GM19455 (cell line): ENCODE results near the gene TSPEAR.

Source experiments
- ATAC-seq: cut with Tn5 transposase; IDR thresholded peaks from one replicate; pipeline ENCODE4 v1.9.1; 2021; ENCODE audit not compliant: unreplicated experiment

Gene TSPEAR

DNA sequence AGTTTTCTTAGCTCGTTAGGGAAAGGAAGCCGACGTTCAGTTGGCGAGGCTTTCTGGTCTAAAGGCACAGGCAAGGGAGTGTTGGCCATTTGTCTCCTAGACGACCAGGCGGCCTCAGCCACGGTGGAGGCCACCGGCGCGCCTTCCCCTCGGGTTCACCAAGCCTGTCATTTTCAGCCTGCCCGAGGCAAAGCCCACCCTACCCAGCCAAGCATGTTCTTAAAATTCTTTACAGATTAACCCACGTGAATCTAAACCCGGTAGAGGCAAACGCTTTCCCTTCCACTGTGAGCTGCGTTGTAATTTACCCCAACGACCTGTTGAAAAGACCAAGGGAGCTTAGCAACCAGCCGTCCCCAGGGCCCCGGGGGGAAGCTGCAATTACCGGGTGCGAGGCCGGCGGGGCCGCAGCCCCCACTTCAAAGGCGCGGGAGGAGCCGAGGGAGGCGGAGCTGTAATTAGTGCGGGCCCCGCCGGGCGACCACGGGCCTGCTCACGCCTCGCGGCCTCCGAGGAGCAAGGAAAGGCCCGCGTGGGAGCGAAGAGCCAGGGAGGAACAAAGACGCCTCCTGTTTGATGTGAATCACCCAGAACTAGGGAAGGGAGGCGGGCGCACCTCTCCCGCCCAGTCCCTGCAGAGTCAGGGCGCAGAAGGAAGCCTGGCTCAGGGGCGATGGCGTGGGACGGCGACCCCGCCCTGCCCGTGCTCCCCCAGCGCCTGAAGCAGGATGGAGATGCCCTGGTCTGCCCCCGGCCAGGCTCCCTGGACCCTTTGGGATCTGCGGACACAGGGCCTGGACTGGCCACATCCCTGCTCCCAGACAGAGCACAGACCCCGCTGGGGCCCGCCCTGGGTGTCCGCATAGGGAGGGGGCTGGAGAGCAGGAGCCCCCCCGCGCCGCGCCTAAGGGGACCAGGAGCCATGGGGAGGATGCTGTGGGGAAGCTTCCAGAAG lies 12.1 kb upstream of the TSPEAR start:
- no peak for ATAC-seq

DNA sequence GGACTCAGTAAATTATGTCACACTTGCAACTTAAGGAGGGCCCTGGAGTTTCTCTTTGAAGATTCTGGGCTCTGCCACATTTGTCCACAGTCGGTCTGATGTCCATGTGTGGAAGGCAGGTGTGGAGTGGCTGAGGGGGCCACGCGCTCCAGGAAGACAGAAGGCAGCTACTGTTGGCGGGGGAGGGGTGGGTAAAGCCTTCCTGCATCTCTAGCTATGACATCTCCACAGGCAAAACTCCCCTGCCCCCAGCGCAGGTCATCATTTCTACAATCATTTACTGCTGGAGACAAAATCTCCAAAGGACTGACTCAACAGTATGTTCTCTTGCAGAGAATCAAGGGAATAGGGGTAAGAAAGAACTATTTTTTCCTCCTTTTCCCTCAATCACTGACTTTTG lies 11.4 kb upstream of the TSPEAR start:
- ATAC-seq = no peak

DNA sequence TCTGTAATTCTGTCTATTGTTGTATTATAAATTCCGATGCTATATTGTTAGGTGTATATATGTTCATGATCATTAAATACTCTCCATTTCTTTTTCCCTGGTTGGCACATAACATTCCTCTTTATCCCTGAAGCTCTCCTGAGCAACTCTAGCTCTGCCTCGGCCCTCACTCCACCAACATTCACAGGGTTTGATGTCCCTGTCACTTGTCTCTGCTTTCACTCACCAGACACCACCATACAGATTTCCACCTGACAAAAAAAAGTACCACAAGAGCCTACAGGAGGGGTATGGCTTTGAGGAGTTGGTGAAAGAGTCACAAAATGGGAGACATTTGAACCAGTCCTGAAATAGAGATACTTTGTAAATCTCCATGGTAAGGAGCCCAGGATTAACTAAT lies 8.8 kb upstream of the TSPEAR start:
- ATAC-seq = no peak

DNA sequence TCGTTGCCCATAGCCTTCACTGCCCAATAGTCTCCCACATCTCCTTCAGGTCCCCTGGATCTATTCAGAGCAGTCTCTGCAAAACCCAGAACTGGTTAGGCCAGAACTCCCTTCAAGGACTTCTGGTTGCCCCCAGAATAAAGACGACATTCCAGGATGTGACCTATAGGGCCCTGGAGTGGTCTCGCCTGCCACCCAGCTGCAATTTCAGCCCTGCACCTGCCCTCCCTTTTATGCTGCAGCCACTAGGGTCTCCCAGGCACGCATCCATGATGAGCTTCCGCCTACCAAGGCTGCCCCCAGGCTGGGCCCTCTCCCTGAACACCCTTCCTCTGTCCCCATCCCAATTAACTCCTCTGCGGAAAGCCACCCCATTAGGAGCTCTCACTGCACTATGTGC lies 7.2 kb upstream of the TSPEAR start:
- no peak for ATAC-seq

DNA sequence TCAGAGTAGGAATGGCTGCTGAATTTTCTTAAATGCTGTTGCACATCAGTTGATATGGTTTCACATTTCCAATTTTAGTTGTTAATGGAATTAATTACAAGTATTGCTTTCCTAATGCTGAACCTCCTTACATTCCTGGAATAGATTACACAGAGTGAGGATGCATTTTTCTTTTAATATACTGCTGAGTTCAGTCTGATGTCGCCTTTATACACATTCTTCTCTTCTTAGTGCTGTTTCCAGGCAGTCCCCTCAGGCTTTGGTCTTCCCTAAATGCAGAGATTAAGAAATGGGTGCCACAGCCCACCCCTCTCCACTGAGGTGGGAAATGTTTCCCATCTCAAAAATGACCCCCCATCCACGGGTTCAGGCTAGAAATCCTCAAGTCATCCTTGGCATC lies 6.7 kb upstream of the TSPEAR start:
- no peak for ATAC-seq

DNA sequence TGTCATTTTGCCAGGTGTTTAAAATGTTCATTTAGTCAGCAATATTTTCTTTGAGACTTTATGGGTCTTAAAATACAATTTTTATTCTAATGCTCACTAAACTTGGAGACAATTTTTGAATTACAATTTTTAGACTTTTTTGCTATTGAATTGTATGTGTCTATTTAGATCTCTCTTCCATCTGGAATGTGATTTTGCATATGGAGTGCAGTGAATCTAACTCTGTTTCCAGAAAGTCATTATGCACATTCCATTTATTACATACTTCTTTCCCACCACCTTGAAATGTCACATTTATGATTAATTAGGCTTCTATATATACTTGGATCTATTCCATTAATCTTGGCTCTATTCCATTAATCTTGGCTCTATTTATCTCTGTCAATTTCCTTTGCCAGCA lies 5.6 kb upstream of the TSPEAR start:
- ATAC-seq = no peak

DNA sequence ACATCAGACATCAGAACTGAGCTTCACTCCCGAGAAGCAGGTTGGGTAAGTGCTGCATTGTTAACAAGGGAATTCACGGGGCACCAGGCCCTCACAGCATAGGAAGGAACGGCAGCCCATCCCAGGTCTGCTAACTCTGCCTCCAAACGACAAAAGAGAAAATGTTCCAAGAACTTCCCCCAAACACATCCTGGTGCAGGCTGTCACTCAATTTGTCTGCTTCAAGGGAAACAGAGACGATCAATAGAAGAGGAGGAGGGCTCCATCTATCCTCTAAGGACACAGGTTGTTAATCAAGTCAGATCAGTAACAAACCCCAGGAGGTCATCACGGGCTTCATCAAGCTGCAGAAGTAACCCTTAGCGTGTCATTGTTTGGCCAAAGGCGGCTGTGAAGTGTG lies 3.5 kb upstream of the TSPEAR start:
- no peak for ATAC-seq

DNA sequence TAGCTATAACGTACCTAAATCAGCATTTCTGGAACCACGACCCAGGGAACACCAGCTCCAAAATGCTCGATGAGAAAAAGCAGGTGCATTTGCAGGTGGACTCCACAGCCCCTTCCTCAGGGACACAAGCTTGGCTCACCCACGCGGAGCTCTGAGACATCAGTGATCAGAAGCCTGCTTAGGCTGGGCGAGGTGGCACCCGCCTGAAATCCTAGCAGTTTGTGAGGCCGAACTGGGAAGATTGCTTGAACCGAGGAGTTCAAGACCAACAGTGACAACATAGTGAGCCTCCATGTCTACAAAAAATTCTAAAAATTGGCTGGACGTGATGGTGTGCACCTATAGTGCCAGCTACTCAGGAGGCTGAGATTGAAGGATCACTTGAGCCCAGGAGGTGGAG lies 2.5 kb upstream of the TSPEAR start:
- no peak for ATAC-seq

DNA sequence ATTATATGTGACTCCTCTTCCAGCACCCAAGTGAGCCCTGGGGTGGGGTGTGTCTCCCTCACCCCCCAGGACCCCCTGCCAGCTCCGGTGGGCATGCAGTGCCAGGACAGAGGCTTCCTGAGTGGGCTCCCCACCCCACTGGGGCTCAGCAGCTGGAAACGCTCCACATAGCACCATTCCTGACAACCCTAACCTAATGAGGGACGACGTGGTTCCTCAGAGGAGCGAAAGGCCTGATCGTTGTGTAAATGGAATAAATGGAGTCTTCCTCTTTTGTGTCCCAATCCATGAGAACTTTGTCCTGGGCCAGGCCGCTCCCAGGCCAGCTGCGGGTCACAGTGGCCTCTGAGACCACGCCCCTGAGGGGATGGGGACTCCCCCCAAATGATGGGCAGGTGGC lies 1.8 kb upstream of the TSPEAR start:
- ATAC-seq = no peak

DNA sequence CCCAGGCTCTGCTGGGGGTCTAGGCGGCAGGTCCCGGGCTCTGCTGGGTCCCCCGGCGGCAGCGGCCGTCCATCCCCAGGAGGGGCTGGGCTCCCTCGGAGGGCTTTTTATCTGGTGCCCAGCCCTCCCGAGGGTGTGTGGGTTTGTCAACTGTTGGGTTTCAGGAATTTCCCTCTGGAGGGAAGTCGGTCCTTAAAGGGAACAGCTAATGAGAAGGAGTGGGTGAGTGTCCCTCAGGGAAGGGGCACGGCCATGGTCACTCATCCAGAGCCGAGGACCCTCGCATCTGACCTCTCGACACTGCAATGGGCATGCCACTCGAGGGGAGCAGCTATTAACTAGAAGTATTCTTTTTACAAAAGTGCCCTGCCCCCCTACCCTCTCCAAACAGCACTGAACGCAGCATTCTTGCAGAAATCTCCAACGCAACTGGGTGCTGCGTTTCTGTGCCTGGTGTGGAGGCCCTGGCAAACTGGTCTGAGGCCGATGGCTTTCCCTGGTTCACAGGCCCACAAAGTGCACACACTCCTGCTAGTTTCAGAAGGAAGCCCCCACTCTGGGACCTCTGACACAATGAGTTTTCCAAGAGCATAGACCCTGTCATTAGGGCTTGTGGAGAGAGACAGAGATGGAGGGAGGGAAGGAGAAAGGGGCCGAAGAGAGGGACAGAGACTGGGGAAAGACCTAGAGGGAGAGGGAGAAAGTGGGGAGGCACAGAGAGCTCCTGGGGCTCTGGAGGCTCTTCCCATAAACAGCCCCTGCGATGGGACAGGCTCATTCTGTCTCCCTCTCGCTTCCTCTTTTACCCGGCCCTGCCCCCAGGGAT lies 1.0 kb upstream of the TSPEAR start:
- ATAC-seq = no peak

DNA sequence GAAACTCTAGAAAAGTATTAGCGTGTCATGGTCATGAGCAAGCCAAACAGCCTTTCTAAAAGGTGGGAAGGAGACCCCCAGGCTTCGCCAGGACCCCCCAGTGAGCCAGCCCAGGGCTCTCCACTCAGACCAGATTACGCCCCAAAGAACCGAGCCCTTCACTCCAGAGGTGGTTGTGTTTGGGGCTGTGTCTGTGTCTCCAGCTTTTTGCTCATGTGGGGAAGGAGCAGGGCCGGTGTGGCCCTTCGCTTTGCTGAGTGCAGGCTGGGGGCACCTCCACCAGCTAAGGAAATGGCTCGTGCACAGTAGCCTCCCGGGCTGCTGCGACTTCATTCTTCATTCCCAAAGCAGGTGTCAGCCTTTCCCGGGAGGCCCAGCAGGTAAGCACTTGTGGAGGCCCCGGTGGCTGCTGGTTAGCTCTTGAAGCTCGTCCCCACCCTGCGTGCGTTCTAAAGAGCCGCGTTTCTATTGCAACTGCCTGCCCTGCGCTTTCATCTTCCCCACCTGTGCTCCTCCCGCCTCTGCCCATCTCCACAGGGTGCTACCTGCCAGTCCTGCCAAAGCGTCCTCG lies 531 bp downstream of the TSPEAR start:
- no peak for ATAC-seq

DNA sequence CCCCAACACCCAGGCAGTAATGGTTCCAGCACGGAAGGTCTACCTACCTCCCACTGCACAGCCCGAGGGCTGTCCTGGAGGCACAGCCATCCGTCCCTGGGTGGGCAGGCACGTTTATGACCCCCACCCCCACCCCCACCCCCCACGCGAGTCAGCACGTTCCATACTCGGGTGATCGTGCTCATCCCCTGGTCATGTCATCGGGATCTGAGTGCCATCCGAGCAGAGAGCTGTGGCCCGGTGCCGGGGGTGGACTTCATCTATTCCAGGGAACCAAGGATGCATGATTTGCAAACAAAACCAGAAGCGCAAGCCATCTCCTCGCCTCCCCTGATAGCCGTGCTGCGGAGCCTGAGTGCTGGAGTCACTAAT lies 1.1 kb downstream of the TSPEAR start:
- no peak for ATAC-seq

DNA sequence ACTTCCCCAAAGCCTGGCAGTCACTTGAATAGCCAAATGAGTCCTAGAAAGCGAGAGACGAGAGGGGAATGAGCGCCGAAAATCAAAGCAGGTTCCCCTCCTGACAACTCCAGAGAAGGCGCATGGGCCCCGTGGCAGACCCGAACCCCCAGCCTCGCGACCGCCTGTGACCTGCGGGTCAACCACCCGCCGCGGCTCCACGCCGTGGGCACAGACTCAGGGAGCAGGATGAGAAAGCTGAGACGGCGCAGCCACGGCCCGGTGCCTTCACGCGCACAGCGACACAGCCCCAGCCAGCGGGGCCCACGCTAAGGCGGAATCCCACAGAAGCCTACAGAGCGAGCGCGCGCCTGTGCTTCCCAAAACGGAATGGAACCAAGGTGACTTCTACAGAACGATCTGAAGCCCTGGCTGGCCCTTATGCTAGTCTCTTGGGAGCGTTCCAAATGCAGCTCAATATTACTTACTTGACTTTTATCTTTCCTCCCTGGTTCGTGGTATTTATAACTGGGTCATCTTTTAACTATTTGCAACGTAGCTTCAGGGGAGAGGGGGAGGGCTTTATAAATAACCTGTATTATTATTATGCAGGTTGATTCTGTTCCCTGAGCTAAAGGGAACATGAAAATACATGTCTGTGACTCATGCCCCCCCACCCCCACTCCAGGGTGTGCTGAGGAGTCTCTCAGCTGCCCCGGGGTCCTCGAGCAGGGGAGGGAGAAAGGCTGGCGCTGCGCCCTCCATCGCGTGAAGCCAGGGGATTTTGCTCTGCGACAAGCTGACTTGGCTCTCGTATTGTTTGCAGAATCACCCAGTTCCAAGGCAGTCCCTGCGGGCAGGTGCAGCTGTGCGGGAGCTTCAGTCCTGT lies 1.7 kb downstream of the TSPEAR start:
- no peak for ATAC-seq

DNA sequence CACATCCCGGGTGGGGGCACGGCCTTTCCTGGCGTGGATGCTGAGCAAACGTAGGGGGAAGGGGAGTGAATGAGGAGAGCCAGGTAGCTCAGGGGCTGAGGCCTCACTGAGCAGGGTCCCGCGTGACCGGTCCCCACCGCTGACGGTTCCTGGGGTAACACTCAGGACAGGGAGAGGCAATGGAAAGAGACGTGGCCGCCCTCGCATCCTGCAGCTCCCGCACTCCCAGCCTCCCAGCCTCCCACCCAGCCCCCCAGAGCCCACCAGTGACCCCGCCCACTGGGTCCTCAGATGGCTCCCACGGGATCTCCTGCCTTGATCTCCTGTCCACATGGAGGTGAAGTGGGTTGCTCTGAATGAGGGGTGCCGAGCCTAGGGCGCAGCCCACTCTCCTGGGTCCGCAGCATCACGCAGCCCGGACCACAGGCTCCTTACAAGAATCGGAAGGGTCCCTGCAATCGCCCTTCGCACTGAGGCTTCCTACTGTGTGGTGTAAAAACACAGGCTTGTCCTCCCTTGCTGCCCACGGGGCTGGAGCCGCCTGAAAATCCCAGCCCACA lies 2.4 kb downstream of the TSPEAR start:
- no peak for ATAC-seq

DNA sequence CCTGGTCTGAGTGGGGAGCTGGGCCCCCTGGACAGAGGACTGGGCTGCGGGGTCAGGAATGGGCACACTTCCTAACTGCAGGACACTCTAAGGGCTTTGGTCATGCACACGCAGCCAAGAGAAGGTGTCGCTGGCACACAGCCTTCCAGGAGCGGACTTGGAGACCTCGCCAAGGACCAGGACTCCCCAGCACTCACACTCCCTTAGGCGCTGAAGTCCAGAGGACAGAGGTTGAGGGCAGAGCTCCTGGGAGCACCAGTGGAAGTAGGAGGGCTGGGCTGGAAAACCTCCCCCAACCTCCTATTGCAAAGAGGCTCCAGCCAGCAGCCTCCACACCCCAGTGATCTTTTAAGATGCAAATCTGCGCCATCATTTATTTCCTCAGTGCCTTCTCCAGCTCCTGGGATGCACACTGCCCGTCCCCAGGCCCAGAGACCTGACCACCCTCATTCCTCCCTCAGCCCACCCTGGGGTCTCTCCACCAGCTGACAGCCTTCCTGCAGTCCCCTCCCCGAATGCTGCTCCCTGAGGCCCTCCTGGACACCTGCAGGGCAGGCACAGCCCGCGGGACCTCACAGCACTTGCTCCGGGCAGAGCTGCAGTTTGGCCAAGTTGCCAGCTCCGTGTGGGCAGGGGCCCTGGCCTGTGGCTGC lies 3.0 kb downstream of the TSPEAR start:
- ATAC-seq = no peak

DNA sequence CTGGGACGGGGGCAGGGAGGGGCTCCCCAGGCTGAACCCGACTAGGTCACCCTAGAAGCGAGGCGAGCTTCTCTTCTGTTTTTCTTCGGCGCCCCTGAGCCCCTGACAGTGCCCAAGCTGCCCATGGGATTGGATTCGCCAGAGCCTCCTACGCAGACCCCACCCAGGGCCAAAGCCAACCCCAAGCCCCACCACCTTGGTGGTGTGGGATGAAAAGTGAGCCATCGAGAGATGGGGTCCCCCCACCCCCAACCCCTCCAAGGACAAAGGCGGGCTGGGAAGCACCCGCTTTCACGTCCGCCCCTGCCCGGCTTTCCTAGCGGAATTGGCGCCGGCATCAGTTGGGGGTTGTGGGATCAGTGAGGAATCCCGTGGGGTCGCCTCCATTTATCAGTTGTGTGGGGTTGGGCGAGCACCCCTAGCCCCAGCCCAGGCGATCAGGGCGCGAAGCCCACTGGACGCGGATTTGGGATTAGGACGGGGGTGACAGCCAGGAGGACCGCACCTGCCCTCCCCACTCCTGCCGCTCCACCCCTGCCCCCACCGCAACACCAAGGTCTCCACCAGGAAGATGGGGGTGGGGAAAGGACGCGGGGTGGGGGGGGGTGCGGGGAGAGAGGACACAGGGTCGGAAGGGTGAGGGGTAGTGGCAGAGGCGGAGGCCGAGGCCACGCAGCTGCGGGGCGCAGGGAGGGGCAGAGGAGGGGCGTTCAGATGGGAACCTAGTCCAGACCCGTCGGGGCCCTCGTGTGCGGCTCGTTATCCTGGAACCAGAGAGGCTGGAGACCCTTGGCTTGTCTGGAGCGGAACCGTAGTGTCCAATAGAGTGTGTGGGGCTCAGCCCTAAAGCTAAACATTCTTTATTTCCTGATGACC lies 4.4 kb downstream of the TSPEAR start:
- no peak for ATAC-seq

DNA sequence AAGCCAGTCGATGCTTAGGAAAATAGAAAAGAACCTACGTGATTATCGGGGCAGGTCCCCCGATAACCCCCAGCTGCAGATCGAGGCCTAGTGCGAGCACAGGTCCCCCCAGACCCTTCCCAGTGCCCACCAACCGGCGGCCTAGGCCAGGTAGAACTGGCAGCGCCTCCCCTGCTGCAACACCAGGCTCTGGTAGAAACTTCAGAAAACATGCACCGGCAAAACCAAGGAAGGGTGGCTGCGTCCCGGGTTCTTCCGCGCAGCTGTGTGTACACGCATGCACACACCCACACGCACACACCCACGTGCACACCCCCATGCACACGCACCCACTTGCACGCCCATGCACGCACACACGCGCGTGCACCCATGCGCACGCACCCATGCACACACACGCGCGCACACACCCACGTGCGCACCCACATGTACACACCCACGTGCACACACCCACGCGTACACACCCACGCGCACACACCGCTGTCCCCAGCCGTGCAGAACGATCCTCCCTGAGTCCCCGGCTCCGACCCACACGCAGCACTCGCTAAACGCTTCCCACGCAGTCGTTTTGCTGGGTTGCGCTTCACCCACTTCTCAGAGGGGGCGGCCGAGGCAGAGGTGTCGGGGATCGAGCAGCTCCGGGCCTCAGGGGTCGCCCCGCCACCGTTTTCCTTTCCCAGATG lies 5.2 kb downstream of the TSPEAR start:
- no peak for ATAC-seq

DNA sequence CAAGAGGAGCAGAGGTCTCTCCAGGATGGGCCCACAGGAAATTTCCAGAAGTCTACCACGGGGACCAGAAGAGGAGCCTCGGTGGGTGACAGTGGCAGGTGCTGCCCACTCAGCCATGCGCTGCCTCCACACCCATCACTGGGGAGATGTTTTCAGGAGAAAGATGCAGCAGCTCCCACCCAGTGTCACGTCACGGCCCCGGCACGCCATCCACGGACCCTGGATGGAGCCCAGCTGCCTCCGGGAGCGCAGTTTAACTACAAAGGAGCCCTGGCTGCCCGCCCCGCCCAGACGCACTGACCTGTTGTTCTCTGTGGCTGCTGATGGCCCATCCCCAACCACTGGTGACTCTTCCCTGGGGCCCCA lies 6.8 kb downstream of the TSPEAR start:
- ATAC-seq = no peak
